ENCODE results near the gene PRR18. TPM values are rescaled to one million over a fixed set of nuclear protein-coding genes. Genes with fewer than 3 reads are reported as not detected.

Gene PRR18
- total RNA-seq, 1 experiment from 2014 or later = not detected

GRCh38 chr6:166330612-166331011, 22.4 kb upstream of the PRR18 start:
- H3K4me2 ChIP-seq (ENCODE audit: low read depth, low read length, poor library complexity, severe bottlenecking) = no peak overlapping the region
- no peak overlapping the region for H3K9ac ChIP-seq (ENCODE audit: low read length)
- no peaks in the 10 kb centered on the region for H3K9me2 ChIP-seq (replicated peaks; ENCODE audit: insufficient read depth, low read length)
- H3K36me3 ChIP-seq (ENCODE audit: insufficient read depth, low read length) = peaks cover 24% of the 10 kb centered on the region; the same call in 1 of the 2 replicates
- H2AFZ ChIP-seq (ENCODE audit: low read length) = no peak overlapping the region
- peaks cover 32% of the 10 kb centered on the region for H3K4me1 ChIP-seq (ENCODE audit: low read length)
- no peaks in the 10 kb centered on the region for H3K9me3 ChIP-seq (ENCODE audit: low read length)
- peaks cover 92% of the 10 kb centered on the region for H3K79me2 ChIP-seq (ENCODE audit: low read length)
- DNase-seq = no peak
- H3K27ac ChIP-seq (ENCODE audit: low read length) = no peak overlapping the region
- no peaks in the 10 kb centered on the region for H3K27me3 ChIP-seq (ENCODE audit: low read length)
- no peak overlapping the region for H3K4me3 ChIP-seq (ENCODE audit: low read length)
- peaks cover 11% of the 10 kb centered on the region; the same call in 1 of the 2 replicates for H4K20me1 ChIP-seq (ENCODE audit: insufficient read depth, low read depth, low read length)

- Histone ChIP-seq H3K27me3 (ENCODE audit: low read length) (no peaks in the 10 kb centered on the region), H3K4me2 (ENCODE audit: low read depth, low read length, poor library complexity, severe bottlenecking) (no peak overlapping the region), H3K36me3 (ENCODE audit: insufficient read depth, low read length) (peaks cover 45% of the 10 kb centered on the region)
These were observed 17.3 kb upstream of the PRR18 start for GRCh38 chr6:166325383-166326042.

GRCh38 chr6:166323395-166323794, 15.2 kb upstream of the PRR18 start:
- DNase-seq = no peak
- no peak overlapping the region for H2AFZ ChIP-seq (ENCODE audit: low read length)
- H3K4me1 ChIP-seq (ENCODE audit: low read length) = 0 out of 2 replicates have a peak, but pooled peaks cover 3% of the 10 kb centered on the region
- peaks cover 44% of the 10 kb centered on the region for H3K36me3 ChIP-seq (ENCODE audit: insufficient read depth, low read length)
- no peaks in the 10 kb centered on the region for H3K9me2 ChIP-seq (replicated peaks; ENCODE audit: insufficient read depth, low read length)
- H3K9ac ChIP-seq (ENCODE audit: low read length) = no peak overlapping the region
- H3K4me3 ChIP-seq (ENCODE audit: low read length) = no peak overlapping the region
- H3K79me2 ChIP-seq (ENCODE audit: low read length) = peaks cover 28% of the 10 kb centered on the region
- H3K27me3 ChIP-seq (ENCODE audit: low read length) = no peaks in the 10 kb centered on the region
- 0 out of 2 replicates have a peak, but pooled peaks cover under 1% of the 10 kb centered on the region for H4K20me1 ChIP-seq (ENCODE audit: insufficient read depth, low read depth, low read length)
- H3K4me2 ChIP-seq (ENCODE audit: low read depth, low read length, poor library complexity, severe bottlenecking) = no peak overlapping the region
- no peaks in the 10 kb centered on the region for H3K9me3 ChIP-seq (ENCODE audit: low read length)
- H3K27ac ChIP-seq (ENCODE audit: low read length) = no peak overlapping the region

More at GRCh38 chr6:166325383-166326042, 17.3 kb upstream of the PRR18 start:
- H3K79me2 ChIP-seq (ENCODE audit: low read length) = peaks cover 49% of the 10 kb centered on the region
- H3K4me1 ChIP-seq (ENCODE audit: low read length) = 0 out of 2 replicates have a peak, but pooled peaks cover 3% of the 10 kb centered on the region
- no peak overlapping the region for H3K4me3 ChIP-seq (ENCODE audit: low read length)
- no peak overlapping the region for H2AFZ ChIP-seq (ENCODE audit: low read length)
- no peak overlapping the region for H3K9ac ChIP-seq (ENCODE audit: low read length)
- 0 out of 2 replicates have a peak, but pooled peaks cover 5% of the 10 kb centered on the region for H4K20me1 ChIP-seq (ENCODE audit: insufficient read depth, low read depth, low read length)
- no peak overlapping the region for H3K27ac ChIP-seq (ENCODE audit: low read length)
- no peak for DNase-seq
- H3K9me3 ChIP-seq (ENCODE audit: low read length) = no peaks in the 10 kb centered on the region
- H3K9me2 ChIP-seq (replicated peaks; ENCODE audit: insufficient read depth, low read length) = no peaks in the 10 kb centered on the region

- no peaks in the 10 kb centered on the region for H3K79me2 ChIP-seq (ENCODE audit: low read length)
- no peak overlapping the region for H3K4me3 ChIP-seq (ENCODE audit: low read length)
- H3K36me3 ChIP-seq (ENCODE audit: insufficient read depth, low read length) = peaks cover 13% of the 10 kb centered on the region
- no peaks in the 10 kb centered on the region for H3K9me2 ChIP-seq (replicated peaks; ENCODE audit: insufficient read depth, low read length)
- no peaks in the 10 kb centered on the region for H4K20me1 ChIP-seq (ENCODE audit: insufficient read depth, low read depth, low read length)
- no peaks in the 10 kb centered on the region for H3K9me3 ChIP-seq (ENCODE audit: low read length)
- H2AFZ ChIP-seq (ENCODE audit: low read length) = no peak overlapping the region
- no peak overlapping the region for H3K9ac ChIP-seq (ENCODE audit: low read length)
- no peaks in the 10 kb centered on the region for H3K4me1 ChIP-seq (ENCODE audit: low read length)
- H3K27ac ChIP-seq (ENCODE audit: low read length) = no peak overlapping the region
- H3K4me2 ChIP-seq (ENCODE audit: low read depth, low read length, poor library complexity, severe bottlenecking) = no peak overlapping the region
- no peaks in the 10 kb centered on the region for H3K27me3 ChIP-seq (ENCODE audit: low read length)
- DNase-seq = no peak
These were observed 10.7 kb upstream of the PRR18 start for GRCh38 chr6:166318649-166319600.

GRCh38 chr6:166318227-166318626, 10.0 kb upstream of the PRR18 start:
- no peak for DNase-seq
- no peak overlapping the region for H3K4me2 ChIP-seq (ENCODE audit: low read depth, low read length, poor library complexity, severe bottlenecking)

GRCh38 chr6:166317261-166318212, 9.3 kb upstream of the PRR18 start:
- no peak overlapping the region for H3K4me2 ChIP-seq (ENCODE audit: low read depth, low read length, poor library complexity, severe bottlenecking)
- H2AFZ ChIP-seq (ENCODE audit: low read length) = no peak overlapping the region
- H3K27me3 ChIP-seq (ENCODE audit: low read length) = no peaks in the 10 kb centered on the region
- H3K9me2 ChIP-seq (replicated peaks; ENCODE audit: insufficient read depth, low read length) = no peaks in the 10 kb centered on the region
- H3K36me3 ChIP-seq (ENCODE audit: insufficient read depth, low read length) = peaks cover 8% of the 10 kb centered on the region
- no peak overlapping the region for H3K27ac ChIP-seq (ENCODE audit: low read length)
- H3K79me2 ChIP-seq (ENCODE audit: low read length) = no peaks in the 10 kb centered on the region
- H3K9ac ChIP-seq (ENCODE audit: low read length) = no peak overlapping the region
- no peaks in the 10 kb centered on the region for H3K9me3 ChIP-seq (ENCODE audit: low read length)
- DNase-seq = no peak
- H3K4me1 ChIP-seq (ENCODE audit: low read length) = 0 out of 2 replicates have a peak, but pooled peaks cover 3% of the 10 kb centered on the region
- no peaks in the 10 kb centered on the region for H4K20me1 ChIP-seq (ENCODE audit: insufficient read depth, low read depth, low read length)
- H3K4me3 ChIP-seq (ENCODE audit: low read length) = no peak overlapping the region

More at GRCh38 chr6:166318227-166318626, 10.0 kb upstream of the PRR18 start:
- no peak overlapping the region for H2AFZ ChIP-seq (ENCODE audit: low read length)
- no peaks in the 10 kb centered on the region for H3K9me3 ChIP-seq (ENCODE audit: low read length)
- no peaks in the 10 kb centered on the region for H4K20me1 ChIP-seq (ENCODE audit: insufficient read depth, low read depth, low read length)
- no peak overlapping the region for H3K9ac ChIP-seq (ENCODE audit: low read length)
- peaks cover 12% of the 10 kb centered on the region for H3K36me3 ChIP-seq (ENCODE audit: insufficient read depth, low read length)
- H3K4me1 ChIP-seq (ENCODE audit: low read length) = no peaks in the 10 kb centered on the region
- H3K4me3 ChIP-seq (ENCODE audit: low read length) = no peak overlapping the region
- H3K27me3 ChIP-seq (ENCODE audit: low read length) = no peaks in the 10 kb centered on the region
- no peak overlapping the region for H3K27ac ChIP-seq (ENCODE audit: low read length)
- no peaks in the 10 kb centered on the region for H3K9me2 ChIP-seq (replicated peaks; ENCODE audit: insufficient read depth, low read length)
- no peaks in the 10 kb centered on the region for H3K79me2 ChIP-seq (ENCODE audit: low read length)

- Histone ChIP-seq H2AFZ (ENCODE audit: low read length) (no peak overlapping the region), H3K9ac (ENCODE audit: low read length) (no peak overlapping the region), H3K9me3 (ENCODE audit: low read length) (no peaks in the 10 kb centered on the region), H3K9me2 (replicated peaks; ENCODE audit: insufficient read depth, low read length) (no peaks in the 10 kb centered on the region), H3K79me2 (ENCODE audit: low read length) (no peaks in the 10 kb centered on the region), H3K27me3 (ENCODE audit: low read length) (no peaks in the 10 kb centered on the region), H3K36me3 (ENCODE audit: insufficient read depth, low read length) (peaks cover 5% of the 10 kb centered on the region; the same call in 1 of the 2 replicates), H3K27ac (ENCODE audit: low read length) (no peak overlapping the region), H3K4me1 (ENCODE audit: low read length) (0 out of 2 replicates have a peak, but pooled peaks cover 3% of the 10 kb centered on the region), H4K20me1 (ENCODE audit: insufficient read depth, low read depth, low read length) (no peaks in the 10 kb centered on the region), H3K4me2 (ENCODE audit: low read depth, low read length, poor library complexity, severe bottlenecking) (no peak overlapping the region), H3K4me3 (ENCODE audit: low read length) (no peak overlapping the region)
- no peak for DNase-seq
These were observed 7.2 kb upstream of the PRR18 start for GRCh38 chr6:166315436-166315835.
